Testis (tissue), 3 donors: Measurements from ENCODE around the gene C1QTNF7. TPM values are rescaled to one million over a fixed set of nuclear protein-coding genes. Genes with fewer than 3 reads are reported as not detected.

Source experiments
- DNase-seq: peaks from one replicate; pipeline ENCODE4 v3.0.0-alpha.2; 2019
- H3K27ac ChIP-seq, 2 donors: fragments of 200-600 bp; sonication (generic); one replicate each; pipeline ENCODE4 v1.5.1; 2019
- H3K27me3 ChIP-seq: fragments of 200-600 bp; sonication (generic); one replicate; pipeline ENCODE4 v1.5.1; 2019
- H3K36me3 ChIP-seq: fragments of 200-600 bp; sonication (generic); one replicate; pipeline ENCODE4 v1.5.1; 2017; ENCODE audit warnings: low read depth; ENCODE audit errors: missing control alignments
- H3K4me1 ChIP-seq: fragments of 200-600 bp; sonication (generic); one replicate; pipeline ENCODE4 v1.5.1; 2019
- H3K4me3 ChIP-seq, 2 donors: fragments of 200-600 bp; sonication (generic); one replicate each; pipeline ENCODE4 v1.5.1; 2017 to 2019
- H3K9me3 ChIP-seq: fragments of 200-600 bp; sonication (generic); one replicate; pipeline ENCODE4 v1.5.1; 2017
- CTCF ChIP-seq, 3 experiments: fragments of 450-650 bp in 2 of 3; fragments of 200-600 bp in 1 of 3; sonication (generic) in 1 of 3; IDR thresholded peaks; one replicate each; pipeline ENCODE4 v1.5.1; 2016 to 2019; ENCODE audit warnings: antibody characterized with exemption in 3 of 3, mild to moderate bottlenecking in 2 of 3, moderate library complexity in 1 of 3
- POLR2A ChIP-seq: fragments of 450-650 bp; IDR thresholded peaks from one replicate; pipeline ENCODE4 v1.6.1; 2017; ENCODE audit warnings: antibody characterized with exemption, mild to moderate bottlenecking, moderate library complexity
- WGBS, 2 donors: methylation state at CpG; one replicate each; pipeline ENCODE4 v1.1.5; 2018; 5-methylcytosine and 5-hydroxymethylcytosine counted together
- intact Hi-C: fragments of 100-400 bp; cut with DNase I; formaldehyde crosslinking; loops from one replicate; pipeline ENCODE4 v1.15.1; 2023; ENCODE audit warnings: low total_unique reads
- polyA plus RNA-seq: library from polyadenylated mRNA; stranded (reverse); fragments of 350-450 nt; fragmentation: Illumina TruSeq; extraction: RNeasy Lipid Tissue Mini Kit (QIAGEN cat#74804); gene quantifications from one replicate; pipeline ENCODE4 v1.2.3, GENCODE V29; 2014; ENCODE audit warnings: low read depth, low replicate concordance; ENCODE audit not compliant: insufficient read depth
- total RNA-seq, 2 donors: library from RNA; depleted of rRNA; stranded (reverse); fragments of >200 nt; gene quantifications; one replicate each; pipeline ENCODE4 v1.2.3, GENCODE V29; 2016

The C1QTNF7 gene
- total and polyA plus RNA-seq, 3 donors from 2014 or later, result 1.7 to 8.1 (median 5.1) TPM

- Histone ChIP-seq H3K36me3 (no peaks in the 10 kb centered on the region), H3K27me3 (no peaks in the 10 kb centered on the region), H3K9me3 (no peaks in the 10 kb centered on the region), H3K4me1 (peaks cover 7% of the 10 kb centered on the region), H3K27ac (no peak overlapping the region), H3K4me3 (no peak overlapping the region)
- intact Hi-C loops, result loop anchor here (5.0 kb wide), 1 partner anchor 217 kb away; no protein-coding TSS in a partner anchor
- DNase-seq, result no peak
- TF ChIP-seq POLR2A, result no peak
- no peak for TF ChIP-seq CTCF (IDR thresholded peaks at IDR 0.05)
Measured at GRCh38 chr4:15459706-15460105, 31.9 kb downstream of the C1QTNF7 start.

DNA sequence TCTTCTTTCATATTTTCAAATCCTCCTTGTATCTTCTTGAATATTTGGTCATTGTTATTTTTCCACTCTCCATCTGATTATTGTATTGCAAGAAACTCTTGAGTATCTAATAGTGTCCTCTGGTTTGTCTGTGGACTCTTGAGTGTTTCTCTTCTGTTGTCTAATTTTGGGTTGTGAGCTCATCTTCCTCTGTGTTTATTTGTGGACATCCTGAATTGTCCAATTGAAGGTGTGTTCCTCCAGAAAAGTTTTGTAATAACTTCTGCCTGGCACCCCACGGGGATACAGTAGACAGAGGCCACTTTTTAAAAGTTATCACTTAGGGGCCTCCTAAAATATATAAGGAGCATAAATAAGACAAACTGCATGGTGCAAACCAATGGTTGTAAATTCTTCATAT lies 38.8 kb downstream of the C1QTNF7 start:
- TF ChIP-seq POLR2A, result no peak
- TF ChIP-seq CTCF (IDR thresholded peaks at IDR 0.05), result no peak
- H3K4me1 ChIP-seq, result peaks cover 3% of the 10 kb centered on the region

DNA sequence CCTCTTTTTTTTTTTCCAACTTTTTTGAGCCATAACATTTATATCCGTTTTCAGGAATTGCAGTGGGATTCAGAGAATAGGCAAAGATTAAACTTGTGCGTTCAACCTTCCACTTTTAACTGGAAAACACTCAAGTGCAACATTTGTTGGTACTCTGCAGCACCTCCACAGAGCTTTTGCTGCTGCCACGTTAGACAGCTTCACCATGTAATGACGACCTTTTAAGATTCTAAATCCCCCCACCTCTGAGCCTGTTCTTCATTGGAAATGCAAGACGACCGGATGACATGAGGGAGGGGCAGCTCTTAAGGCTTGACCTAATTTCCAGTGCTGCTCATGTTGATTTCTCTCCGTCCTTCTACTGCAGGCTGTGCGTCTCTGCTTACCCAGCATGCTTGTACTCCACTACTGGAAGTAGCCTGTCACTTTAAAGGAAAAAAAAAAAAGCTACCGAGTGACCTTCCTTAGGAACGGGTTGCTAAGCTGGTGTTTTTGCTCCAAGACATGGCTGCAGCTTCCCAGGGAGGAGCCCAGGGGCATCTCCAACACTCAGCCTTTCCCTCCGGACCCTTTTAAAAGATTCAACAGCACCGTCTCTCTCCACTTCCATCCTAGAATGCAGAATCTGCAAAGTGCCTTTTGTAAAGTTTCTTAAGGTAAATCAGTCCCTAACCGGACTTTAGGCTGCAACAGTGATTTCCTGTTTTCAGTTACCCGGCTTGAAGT lies 41.7 kb downstream of the C1QTNF7 start, which contains the start of gene CC2D2A:
TSS of gene CC2D2A (plus strand) at position 481 of the 726 bp plus-strand sequence. CDS start 6,051 bp downstream, outside the sequence.
- 3% methylated on average over 14 of the region's 14 CpGs for WGBS, 2 donors
- Histone ChIP-seq H3K27me3 (no peaks in the 10 kb centered on the region), H3K4me1 (peaks cover 3% of the 10 kb centered on the region), H3K27ac (no peak within 1 kb of the TSS), H3K36me3 (no peaks in the 10 kb centered on the region), H3K9me3 (no peaks in the 10 kb centered on the region), H3K4me3 (peak within 1 kb of the TSS; percentile 49 to 58)
- TF ChIP-seq CTCF (IDR thresholded peaks at IDR 0.05) (no peak), POLR2A (no peak)
- peak; percentile 38 for DNase-seq
- intact Hi-C loops, result no loop called here

More for the DNA sequence above, 38.8 kb downstream of the C1QTNF7 start:
- no peak for DNase-seq
- Histone ChIP-seq H3K27me3 (no peaks in the 10 kb centered on the region), H3K9me3 (no peaks in the 10 kb centered on the region), H3K4me3 (no peak overlapping the region), H3K36me3 (no peaks in the 10 kb centered on the region), H3K27ac (no peak overlapping the region)
- intact Hi-C loops, result no loop called here
- 81 to 88% methylated on average over 1 of the region's 1 CpG for WGBS, 2 donors

- Histone ChIP-seq H3K9me3 (no peaks in the 10 kb centered on the region), H3K4me1 (peaks cover 3% of the 10 kb centered on the region), H3K27me3 (no peaks in the 10 kb centered on the region), H3K27ac (no peak overlapping the region), H3K4me3 (peak overlapping the region; percentile 49 to 58), H3K36me3 (no peaks in the 10 kb centered on the region)
- 0 to 2% methylated on average over 3 of the region's 3 CpGs for whole genome bisulfite sequencing, 2 donors
- TF ChIP-seq POLR2A, result no peak
- TF ChIP-seq CTCF (IDR thresholded peaks at IDR 0.05), result no peak
- intact Hi-C loops, result no loop called here
- no peak for DNase-seq
Measured at GRCh38 chr4:15470128-15470475, 42.3 kb downstream of the C1QTNF7 start.

GRCh38 chr4:15476396-15476795 lies 48.6 kb downstream of the C1QTNF7 start:
- H3K4me3 ChIP-seq, result no peak overlapping the region
- H3K9me3 ChIP-seq, result no peaks in the 10 kb centered on the region
- intact Hi-C loops, result no loop called here
- no peaks in the 10 kb centered on the region for H3K27me3 ChIP-seq
- H3K27ac ChIP-seq, result no peak overlapping the region
- H3K4me1 ChIP-seq, result peaks cover 4% of the 10 kb centered on the region
- no peaks in the 10 kb centered on the region for H3K36me3 ChIP-seq
- DNase-seq, result no peak
- 93 to 96% methylated on average over 5 of the region's 5 CpGs for WGBS, 2 donors
- TF ChIP-seq POLR2A, result no peak
- TF ChIP-seq CTCF (IDR thresholded peaks at IDR 0.05), result no peak
